GM23338 (cell line): Measurements from ENCODE around the gene TLX3. TPM values are rescaled to one million over a fixed set of nuclear protein-coding genes. Genes with fewer than 3 reads are reported as not detected.

Source experiments
- ATAC-seq: fragments of 200-7000 bp; cut with Tn5 transposase; 3 replicates; pipeline ENCODE4 v1.9.1; 2020
- DNase-seq: peaks from one replicate; pipeline ENCODE4 v3.0.0-alpha.2; 2015; ENCODE audit warnings: low spot score
- H2AFZ ChIP-seq: fragments of 200-600 bp; sonication (generic); 2 replicates; pipeline ENCODE4 v1.8.0; 2016; ENCODE audit warnings: antibody characterized with exemption, mild to moderate bottlenecking, moderate library complexity
- H3F3A ChIP-seq: fragments of 200-600 bp; sonication (generic); replicated peaks from 2 replicates; pipeline ENCODE4 v1.8.0; 2017; ENCODE audit warnings: antibody characterized with exemption, mixed run types, low read depth
- H3K27ac ChIP-seq: fragments of 200-600 bp; sonication (generic); 2 replicates; pipeline ENCODE4 v1.6.1; 2016; ENCODE audit warnings: low read depth
- H3K27me3 ChIP-seq: fragments of 200-600 bp; sonication (generic); 2 replicates; pipeline ENCODE4 v1.8.0; 2016; ENCODE audit warnings: mild to moderate bottlenecking, mixed run types, moderate library complexity; ENCODE audit not compliant: insufficient read depth
- H3K36me3 ChIP-seq: fragments of 200-600 bp; sonication (generic); 2 replicates; pipeline ENCODE4 v1.8.0; 2016; ENCODE audit warnings: mild to moderate bottlenecking; ENCODE audit not compliant: insufficient read depth
- H3K4me1 ChIP-seq: fragments of 200-600 bp; sonication (generic); 2 replicates; pipeline ENCODE4 v1.8.0; 2016; ENCODE audit warnings: mild to moderate bottlenecking, moderate library complexity; ENCODE audit not compliant: insufficient read depth
- H3K4me2 ChIP-seq: fragments of 200-600 bp; sonication (generic); 2 replicates; pipeline ENCODE4 v1.7.1; 2017; ENCODE audit warnings: mixed run types
- H3K4me3 ChIP-seq: fragments of 200-600 bp; sonication (generic); 2 replicates; pipeline ENCODE4 v1.6.1; 2016; ENCODE audit warnings: mixed run types
- H3K79me2 ChIP-seq: fragments of 200-600 bp; sonication (generic); replicated peaks from 2 replicates; pipeline ENCODE4 v1.8.0; 2017; ENCODE audit warnings: mild to moderate bottlenecking; ENCODE audit not compliant: insufficient read depth
- H3K9me2 ChIP-seq: fragments of 200-600 bp; sonication (generic); 2 replicates; pipeline ENCODE4 v1.8.0; 2017; ENCODE audit not compliant: insufficient read depth
- H4K20me1 ChIP-seq: fragments of 200-600 bp; sonication (generic); replicated peaks from 2 replicates; pipeline ENCODE4 v1.8.0; 2017; ENCODE audit warnings: mild to moderate bottlenecking; ENCODE audit not compliant: insufficient read depth
- H3K27ac Mint-ChIP-seq: 2 replicates; pipeline ENCODE4 v1.8.0; 2020; ENCODE audit warnings: inconsistent platforms, mild to moderate bottlenecking, moderate library complexity, mixed read lengths
- H3K27me3 Mint-ChIP-seq: 3 replicates; pipeline ENCODE4 v1.8.0; 2022; ENCODE audit warnings: low read depth, mild to moderate bottlenecking, moderate library complexity, mixed read lengths, inconsistent platforms; ENCODE audit not compliant: insufficient read depth, poor library complexity
- H3K36me3 Mint-ChIP-seq: 3 replicates; pipeline ENCODE4 v1.8.0; 2021; ENCODE audit warnings: low read depth, mild to moderate bottlenecking, inconsistent platforms, moderate library complexity, mixed read lengths
- H3K4me1 Mint-ChIP-seq: 3 replicates; pipeline ENCODE4 v1.8.0; 2020; ENCODE audit warnings: mild to moderate bottlenecking, inconsistent platforms, mixed read lengths
- H3K4me3 Mint-ChIP-seq: 3 replicates; pipeline ENCODE4 v1.8.0; 2021; ENCODE audit warnings: moderate library complexity, mild to moderate bottlenecking, inconsistent platforms, mixed read lengths
- H3K9me3 Mint-ChIP-seq: 3 replicates; pipeline ENCODE4 v1.8.0; 2020; ENCODE audit warnings: moderate library complexity, mild to moderate bottlenecking, inconsistent platforms, mixed read lengths
- CREB1 ChIP-seq: fragments of 250-450 bp; sonication (Bioruptor Pico); IDR thresholded peaks from 2 replicates; pipeline ENCODE4 v1.5.0; 2020; ENCODE audit warnings: low read depth, mild to moderate bottlenecking, moderate library complexity
- EZH2 ChIP-seq: fragments of 200-600 bp; sonication (generic); IDR thresholded peaks from one replicate; pipeline ENCODE4 v1.8.0; 2017; ENCODE audit warnings: antibody characterized with exemption, mild to moderate bottlenecking, low read depth; ENCODE audit not compliant: unreplicated experiment
- EZH2phosphoT487 ChIP-seq: fragments of 200-600 bp; sonication (generic); IDR thresholded peaks from one replicate; pipeline ENCODE4 v1.8.1; 2018; ENCODE audit warnings: antibody characterized with exemption; ENCODE audit not compliant: unreplicated experiment
- JUNB ChIP-seq: IDR thresholded peaks from one replicate; pipeline ENCODE4 v1.6.1; 2016; ENCODE audit warnings: antibody characterized with exemption; ENCODE audit not compliant: unreplicated experiment
- NANOG ChIP-seq: IDR thresholded peaks from 2 replicates; pipeline ENCODE4 v1.6.1; 2016; ENCODE audit warnings: antibody characterized with exemption, borderline replicate concordance
- POLR2AphosphoS5 ChIP-seq: IDR thresholded peaks from 2 replicates; pipeline ENCODE4 v1.6.1; 2016; ENCODE audit warnings: antibody characterized with exemption, low read depth
- STAT1 ChIP-seq: IDR thresholded peaks from one replicate; pipeline ENCODE4 v1.6.1; 2016; ENCODE audit warnings: antibody characterized with exemption; ENCODE audit not compliant: unreplicated experiment
- ZNF114 ChIP-seq: fragments of 250-450 bp; sonication (Bioruptor Pico); IDR thresholded peaks from 2 replicates; pipeline ENCODE4 v1.5.0; 2020; ENCODE audit warnings: mild to moderate bottlenecking, moderate library complexity
- ZNF331 ChIP-seq: fragments of 250-450 bp; sonication (Bioruptor Pico); IDR thresholded peaks from 2 replicates; pipeline ENCODE4 v1.5.0; 2020; ENCODE audit warnings: low read depth, mild to moderate bottlenecking, moderate library complexity
- polyA plus RNA-seq: library from polyadenylated mRNA; unstranded; fragments of >200 nt; fragmentation: Nextera tagmentation; extraction: Ambion mirVana; gene quantifications from 2 replicates; pipeline ENCODE4 v1.2.1, GENCODE V29; 2016
- total RNA-seq: library from RNA; depleted of rRNA; stranded (reverse); fragments of >200 nt; shearing (Covaris generic); gene quantifications from 2 replicates; pipeline ENCODE4 v1.2.3, GENCODE V29; 2014
- TF ChIP-seq, protein P1 (sequence below): IDR thresholded peaks from 2 replicates; pipeline ENCODE4 v1.6.1; 2016; ENCODE audit warnings: antibody characterized with exemption
- TF ChIP-seq, protein P2 (sequence below): IDR thresholded peaks from one replicate; pipeline ENCODE4 v1.6.1; 2018; ENCODE audit warnings: antibody characterized with exemption; ENCODE audit not compliant: unreplicated experiment
- TF ChIP-seq, protein P3 (sequence below), 2 experiments: fragments of 200-600 bp in 1 of 2; sonication (generic) in 1 of 2; conservative IDR thresholded peaks; 2 replicates each; pipeline versions ENCODE4 v1.5.1 to v1.6.1; 2016 to 2017; ENCODE audit warnings: antibody characterized with exemption in 2 of 2, low read depth in 2 of 2, mild to moderate bottlenecking in 2 of 2, moderate library complexity in 1 of 2
- TF ChIP-seq, protein P4 (sequence below): fragments of 250-450 bp; sonication (Bioruptor Pico); IDR thresholded peaks from 2 replicates; pipeline ENCODE4 v1.5.0; 2020; ENCODE audit warnings: mild to moderate bottlenecking, moderate library complexity

The TLX3 gene
- total and polyA plus RNA-seq, 2 experiments from 2014 or later, result 0.83 TPM; not detected in 1

DNA sequence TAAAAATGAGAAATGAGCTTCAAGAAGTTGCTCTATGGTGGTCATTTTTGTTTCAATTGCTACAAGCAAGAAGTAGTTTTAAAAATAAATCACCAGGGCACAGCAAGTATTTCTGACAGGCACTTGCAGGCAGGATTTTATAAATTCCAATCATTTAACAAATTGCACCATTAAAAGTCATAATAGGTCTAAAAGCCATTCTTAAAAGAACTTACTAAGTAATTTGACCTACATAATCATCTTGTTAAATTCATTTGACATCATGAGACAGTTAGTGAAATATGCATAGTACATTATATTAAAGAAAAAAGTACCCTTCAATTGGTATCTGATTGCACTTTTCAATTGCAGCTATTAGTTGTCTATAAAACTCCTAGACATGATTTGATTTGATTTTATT is 31.0 kb downstream of the TLX3 start:
- ATAC-seq (no peak), DNase-seq (no peak)
- H3K4me3 ChIP-seq, result no peak overlapping the region
- Mint-ChIP-seq H3K27me3 (peaks cover 24% of the 10 kb centered on the region), H3K36me3 (no peaks in the 10 kb centered on the region), H3K27ac (no peak overlapping the region), H3K4me1 (peaks cover 13% of the 10 kb centered on the region), H3K4me3 (no peak overlapping the region), H3K9me3 (no peaks in the 10 kb centered on the region)
- H3F3A ChIP-seq, result no peaks in the 10 kb centered on the region
- H3K27ac ChIP-seq, result no peak overlapping the region
- H4K20me1 ChIP-seq, result no peaks in the 10 kb centered on the region
- peaks cover 34% of the 10 kb centered on the region for H3K27me3 ChIP-seq
- TF ChIP-seq, protein P1, sequence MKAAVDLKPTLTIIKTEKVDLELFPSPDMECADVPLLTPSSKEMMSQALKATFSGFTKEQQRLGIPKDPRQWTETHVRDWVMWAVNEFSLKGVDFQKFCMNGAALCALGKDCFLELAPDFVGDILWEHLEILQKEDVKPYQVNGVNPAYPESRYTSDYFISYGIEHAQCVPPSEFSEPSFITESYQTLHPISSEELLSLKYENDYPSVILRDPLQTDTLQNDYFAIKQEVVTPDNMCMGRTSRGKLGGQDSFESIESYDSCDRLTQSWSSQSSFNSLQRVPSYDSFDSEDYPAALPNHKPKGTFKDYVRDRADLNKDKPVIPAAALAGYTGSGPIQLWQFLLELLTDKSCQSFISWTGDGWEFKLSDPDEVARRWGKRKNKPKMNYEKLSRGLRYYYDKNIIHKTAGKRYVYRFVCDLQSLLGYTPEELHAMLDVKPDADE, result no peak
- no peak for TF ChIP-seq EZH2phosphoT487
- no peak for TF ChIP-seq ZNF114 (CRISPR knock-in tag)
- no peak for TF ChIP-seq CREB1 (CRISPR knock-in tag)
- TF ChIP-seq NANOG, result no peak
- TF ChIP-seq, protein P2, sequence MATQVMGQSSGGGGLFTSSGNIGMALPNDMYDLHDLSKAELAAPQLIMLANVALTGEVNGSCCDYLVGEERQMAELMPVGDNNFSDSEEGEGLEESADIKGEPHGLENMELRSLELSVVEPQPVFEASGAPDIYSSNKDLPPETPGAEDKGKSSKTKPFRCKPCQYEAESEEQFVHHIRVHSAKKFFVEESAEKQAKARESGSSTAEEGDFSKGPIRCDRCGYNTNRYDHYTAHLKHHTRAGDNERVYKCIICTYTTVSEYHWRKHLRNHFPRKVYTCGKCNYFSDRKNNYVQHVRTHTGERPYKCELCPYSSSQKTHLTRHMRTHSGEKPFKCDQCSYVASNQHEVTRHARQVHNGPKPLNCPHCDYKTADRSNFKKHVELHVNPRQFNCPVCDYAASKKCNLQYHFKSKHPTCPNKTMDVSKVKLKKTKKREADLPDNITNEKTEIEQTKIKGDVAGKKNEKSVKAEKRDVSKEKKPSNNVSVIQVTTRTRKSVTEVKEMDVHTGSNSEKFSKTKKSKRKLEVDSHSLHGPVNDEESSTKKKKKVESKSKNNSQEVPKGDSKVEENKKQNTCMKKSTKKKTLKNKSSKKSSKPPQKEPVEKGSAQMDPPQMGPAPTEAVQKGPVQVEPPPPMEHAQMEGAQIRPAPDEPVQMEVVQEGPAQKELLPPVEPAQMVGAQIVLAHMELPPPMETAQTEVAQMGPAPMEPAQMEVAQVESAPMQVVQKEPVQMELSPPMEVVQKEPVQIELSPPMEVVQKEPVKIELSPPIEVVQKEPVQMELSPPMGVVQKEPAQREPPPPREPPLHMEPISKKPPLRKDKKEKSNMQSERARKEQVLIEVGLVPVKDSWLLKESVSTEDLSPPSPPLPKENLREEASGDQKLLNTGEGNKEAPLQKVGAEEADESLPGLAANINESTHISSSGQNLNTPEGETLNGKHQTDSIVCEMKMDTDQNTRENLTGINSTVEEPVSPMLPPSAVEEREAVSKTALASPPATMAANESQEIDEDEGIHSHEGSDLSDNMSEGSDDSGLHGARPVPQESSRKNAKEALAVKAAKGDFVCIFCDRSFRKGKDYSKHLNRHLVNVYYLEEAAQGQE, result no peak
- TF ChIP-seq, protein P3, sequence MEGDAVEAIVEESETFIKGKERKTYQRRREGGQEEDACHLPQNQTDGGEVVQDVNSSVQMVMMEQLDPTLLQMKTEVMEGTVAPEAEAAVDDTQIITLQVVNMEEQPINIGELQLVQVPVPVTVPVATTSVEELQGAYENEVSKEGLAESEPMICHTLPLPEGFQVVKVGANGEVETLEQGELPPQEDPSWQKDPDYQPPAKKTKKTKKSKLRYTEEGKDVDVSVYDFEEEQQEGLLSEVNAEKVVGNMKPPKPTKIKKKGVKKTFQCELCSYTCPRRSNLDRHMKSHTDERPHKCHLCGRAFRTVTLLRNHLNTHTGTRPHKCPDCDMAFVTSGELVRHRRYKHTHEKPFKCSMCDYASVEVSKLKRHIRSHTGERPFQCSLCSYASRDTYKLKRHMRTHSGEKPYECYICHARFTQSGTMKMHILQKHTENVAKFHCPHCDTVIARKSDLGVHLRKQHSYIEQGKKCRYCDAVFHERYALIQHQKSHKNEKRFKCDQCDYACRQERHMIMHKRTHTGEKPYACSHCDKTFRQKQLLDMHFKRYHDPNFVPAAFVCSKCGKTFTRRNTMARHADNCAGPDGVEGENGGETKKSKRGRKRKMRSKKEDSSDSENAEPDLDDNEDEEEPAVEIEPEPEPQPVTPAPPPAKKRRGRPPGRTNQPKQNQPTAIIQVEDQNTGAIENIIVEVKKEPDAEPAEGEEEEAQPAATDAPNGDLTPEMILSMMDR (conservative IDR thresholded peaks at IDR 0.05; ENCODE audit: low read depth in 2 of 2), result no peak
- TF ChIP-seq ZNF331 (CRISPR knock-in tag), result no peak
- TF ChIP-seq JUNB, result no peak
- TF ChIP-seq, protein P4, sequence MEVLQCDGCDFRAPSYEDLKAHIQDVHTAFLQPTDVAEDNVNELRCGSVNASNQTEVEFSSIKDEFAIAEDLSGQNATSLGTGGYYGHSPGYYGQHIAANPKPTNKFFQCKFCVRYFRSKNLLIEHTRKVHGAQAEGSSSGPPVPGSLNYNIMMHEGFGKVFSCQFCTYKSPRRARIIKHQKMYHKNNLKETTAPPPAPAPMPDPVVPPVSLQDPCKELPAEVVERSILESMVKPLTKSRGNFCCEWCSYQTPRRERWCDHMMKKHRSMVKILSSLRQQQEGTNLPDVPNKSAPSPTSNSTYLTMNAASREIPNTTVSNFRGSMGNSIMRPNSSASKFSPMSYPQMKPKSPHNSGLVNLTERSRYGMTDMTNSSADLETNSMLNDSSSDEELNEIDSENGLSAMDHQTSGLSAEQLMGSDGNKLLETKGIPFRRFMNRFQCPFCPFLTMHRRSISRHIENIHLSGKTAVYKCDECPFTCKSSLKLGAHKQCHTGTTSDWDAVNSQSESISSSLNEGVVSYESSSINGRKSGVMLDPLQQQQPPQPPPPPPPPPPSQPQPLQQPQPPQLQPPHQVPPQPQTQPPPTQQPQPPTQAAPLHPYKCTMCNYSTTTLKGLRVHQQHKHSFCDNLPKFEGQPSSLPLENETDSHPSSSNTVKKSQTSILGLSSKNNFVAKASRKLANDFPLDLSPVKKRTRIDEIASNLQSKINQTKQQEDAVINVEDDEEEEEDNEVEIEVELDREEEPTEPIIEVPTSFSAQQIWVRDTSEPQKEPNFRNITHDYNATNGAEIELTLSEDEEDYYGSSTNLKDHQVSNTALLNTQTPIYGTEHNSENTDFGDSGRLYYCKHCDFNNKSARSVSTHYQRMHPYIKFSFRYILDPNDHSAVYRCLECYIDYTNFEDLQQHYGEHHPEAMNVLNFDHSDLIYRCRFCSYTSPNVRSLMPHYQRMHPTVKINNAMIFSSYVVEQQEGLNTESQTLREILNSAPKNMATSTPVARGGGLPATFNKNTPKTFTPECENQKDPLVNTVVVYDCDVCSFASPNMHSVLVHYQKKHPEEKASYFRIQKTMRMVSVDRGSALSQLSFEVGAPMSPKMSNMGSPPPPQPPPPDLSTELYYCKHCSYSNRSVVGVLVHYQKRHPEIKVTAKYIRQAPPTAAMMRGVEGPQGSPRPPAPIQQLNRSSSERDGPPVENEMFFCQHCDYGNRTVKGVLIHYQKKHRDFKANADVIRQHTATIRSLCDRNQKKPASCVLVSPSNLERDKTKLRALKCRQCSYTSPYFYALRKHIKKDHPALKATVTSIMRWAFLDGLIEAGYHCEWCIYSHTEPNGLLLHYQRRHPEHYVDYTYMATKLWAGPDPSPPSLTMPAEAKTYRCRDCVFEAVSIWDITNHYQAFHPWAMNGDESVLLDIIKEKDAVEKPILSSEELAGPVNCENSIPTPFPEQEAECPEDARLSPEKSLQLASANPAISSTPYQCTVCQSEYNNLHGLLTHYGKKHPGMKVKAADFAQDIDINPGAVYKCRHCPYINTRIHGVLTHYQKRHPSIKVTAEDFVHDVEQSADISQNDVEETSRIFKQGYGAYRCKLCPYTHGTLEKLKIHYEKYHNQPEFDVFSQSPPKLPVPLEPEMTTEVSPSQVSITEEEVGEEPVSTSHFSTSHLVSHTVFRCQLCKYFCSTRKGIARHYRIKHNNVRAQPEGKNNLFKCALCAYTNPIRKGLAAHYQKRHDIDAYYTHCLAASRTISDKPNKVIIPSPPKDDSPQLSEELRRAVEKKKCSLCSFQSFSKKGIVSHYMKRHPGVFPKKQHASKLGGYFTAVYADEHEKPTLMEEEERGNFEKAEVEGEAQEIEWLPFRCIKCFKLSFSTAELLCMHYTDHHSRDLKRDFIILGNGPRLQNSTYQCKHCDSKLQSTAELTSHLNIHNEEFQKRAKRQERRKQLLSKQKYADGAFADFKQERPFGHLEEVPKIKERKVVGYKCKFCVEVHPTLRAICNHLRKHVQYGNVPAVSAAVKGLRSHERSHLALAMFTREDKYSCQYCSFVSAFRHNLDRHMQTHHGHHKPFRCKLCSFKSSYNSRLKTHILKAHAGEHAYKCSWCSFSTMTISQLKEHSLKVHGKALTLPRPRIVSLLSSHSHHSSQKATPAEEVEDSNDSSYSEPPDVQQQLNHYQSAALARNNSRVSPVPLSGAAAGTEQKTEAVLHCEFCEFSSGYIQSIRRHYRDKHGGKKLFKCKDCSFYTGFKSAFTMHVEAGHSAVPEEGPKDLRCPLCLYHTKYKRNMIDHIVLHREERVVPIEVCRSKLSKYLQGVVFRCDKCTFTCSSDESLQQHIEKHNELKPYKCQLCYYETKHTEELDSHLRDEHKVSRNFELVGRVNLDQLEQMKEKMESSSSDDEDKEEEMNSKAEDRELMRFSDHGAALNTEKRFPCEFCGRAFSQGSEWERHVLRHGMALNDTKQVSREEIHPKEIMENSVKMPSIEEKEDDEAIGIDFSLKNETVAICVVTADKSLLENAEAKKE (CRISPR knock-in tag), result no peak
- no peak for TF ChIP-seq POLR2AphosphoS5
- no peak for TF ChIP-seq EZH2
- TF ChIP-seq STAT1, result no peak
- no peak overlapping the region for H3K4me2 ChIP-seq
- no peaks in the 10 kb centered on the region for H3K36me3 ChIP-seq
- H3K9me2 ChIP-seq, result no peaks in the 10 kb centered on the region
- peaks cover 10% of the 10 kb centered on the region for H3K4me1 ChIP-seq
- no peaks in the 10 kb centered on the region for H3K79me2 ChIP-seq
- H2AFZ ChIP-seq, result no peak overlapping the region
